Measurements from ENCODE around the gene RUNDC1.
"Not testable (repeated sequence)": the region's sequence is repeated elsewhere in the genome, so short reads cannot be mapped to it uniquely, and the experiment has no call there.

The RUNDC1 gene

GRCh38 chr17:42980274-42980765, at the start of gene RUNDC1:
RUNDC1 (plus strand) TSS chr17:42980565; CDS start chr17:42980577, 12 bp downstream.
- DNase-seq = peak; percentile 91

GRCh38 chr17:42937712-42938596, 42.4 kb upstream of the RUNDC1 start:
- peak; percentile 23 for DNase-seq

GRCh38 chr17:42944211-42944610, 36.2 kb upstream of the RUNDC1 start:
- DNase-seq = no peak

GRCh38 chr17:42946812-42947211, 33.6 kb upstream of the RUNDC1 start:
- no peak for DNase-seq

- no peak for DNase-seq
Observed at GRCh38 chr17:42950044-42950783, 30.2 kb upstream of the RUNDC1 start.

GRCh38 chr17:42953669-42954068, 26.7 kb upstream of the RUNDC1 start:
- no peak for DNase-seq

GRCh38 chr17:42964161-42964932, 16.0 kb upstream of the RUNDC1 start, which contains the start of gene AARSD1:
AARSD1 (minus strand) TSS chr17:42964454; CDS start chr17:42964440, 14 bp downstream.
- peak; percentile 85 for DNase-seq

- no peak for DNase-seq
Observed at GRCh38 chr17:42967925-42968324, 12.4 kb upstream of the RUNDC1 start.

- no peak for DNase-seq
Observed at GRCh38 chr17:42969001-42969581, 11.3 kb upstream of the RUNDC1 start.

GRCh38 chr17:42971589-42971988, 8.8 kb upstream of the RUNDC1 start:
- DNase-seq = no peak

GRCh38 chr17:42973323-42973722, 7.0 kb upstream of the RUNDC1 start:
- DNase-seq = not testable (repeated sequence)

- DNase-seq = no peak
Observed at GRCh38 chr17:42975265-42975664, 5.1 kb upstream of the RUNDC1 start.

GRCh38 chr17:42975701-42976100, 4.7 kb upstream of the RUNDC1 start:
- not testable (repeated sequence) for DNase-seq

GRCh38 chr17:42979511-42980273, 673 bp upstream of the RUNDC1 start, which contains the start of gene PTGES3L:
PTGES3L (minus strand) TSS chr17:42980080; CDS start chr17:42980053, 27 bp downstream.
- no peak for DNase-seq

- peak; percentile 62 for DNase-seq
Observed at GRCh38 chr17:42980766-42981397, 517 bp downstream of the RUNDC1 start.

- no peak for DNase-seq
Observed at GRCh38 chr17:42982266-42982665, 1.9 kb downstream of the RUNDC1 start.

GRCh38 chr17:42985225-42985624, 4.9 kb downstream of the RUNDC1 start:
- no peak for DNase-seq

- DNase-seq = no peak
Observed at GRCh38 chr17:42989141-42989540, 8.8 kb downstream of the RUNDC1 start.

GRCh38 chr17:42989726-42990652, 9.6 kb downstream of the RUNDC1 start:
- no peak for DNase-seq

- DNase-seq = no peak
Observed at GRCh38 chr17:42991471-42991870, 11.1 kb downstream of the RUNDC1 start.

All from activated T-cell treated with anti-CD3 and anti-CD28 coated beads, Interleukin-2, amount 50 U/mL, for 1 hour (primary cell).